Activated CD8-positive, alpha-beta T cell treated with anti-CD3 and anti-CD28 coated beads for 36 hours (primary cell): ENCODE results near the gene YWHAB. TPM values are rescaled to one million over a fixed set of nuclear protein-coding genes. Genes with fewer than 3 reads are reported as not detected.

Experiments
- ATAC-seq: fragments of 200-7000 bp; cut with Tn5 transposase; one replicate; pipeline ENCODE4 v1.10.0; 2021; ENCODE audit warnings: mild to moderate bottlenecking, moderate library complexity
- CTCF ChIA-PET: fragments of 350-600 bp; sonication (Branson Sonifier 250); formaldehyde crosslinking; loops from one replicate; lab custom pipeline; 2021; ENCODE audit warnings: antibody characterized with exemption; lab: Charles Lee
- POLR2A ChIA-PET: fragments of 350-600 bp; sonication (Branson Sonifier 250); formaldehyde crosslinking; loops from one replicate; lab custom pipeline; 2021; ENCODE audit warnings: antibody characterized with exemption; lab: Charles Lee
- DNase-seq: peaks from one replicate; pipeline ENCODE4 v3.0.0-alpha.2; 2020
- H3K27ac Mint-ChIP-seq: one replicate; pipeline ENCODE4 v1.8.0; 2021; ENCODE audit warnings: mild to moderate bottlenecking, mixed read lengths
- H3K27me3 Mint-ChIP-seq: one replicate; pipeline ENCODE4 v1.8.0; 2021; ENCODE audit warnings: mixed read lengths
- H3K36me3 Mint-ChIP-seq: one replicate; pipeline ENCODE4 v1.8.0; 2021; ENCODE audit warnings: low read depth, mixed read lengths
- H3K4me1 Mint-ChIP-seq: one replicate; pipeline ENCODE4 v1.8.0; 2021; ENCODE audit warnings: low read depth, mixed read lengths
- H3K4me3 Mint-ChIP-seq: one replicate; pipeline ENCODE4 v1.8.0; 2021; ENCODE audit warnings: mild to moderate bottlenecking, moderate library complexity, mixed read lengths
- H3K9me3 Mint-ChIP-seq: one replicate; pipeline ENCODE4 v1.8.0; 2021; ENCODE audit warnings: mixed read lengths
- CTCF ChIP-seq: fragments of 200-600 bp; IDR thresholded peaks from one replicate; pipeline ENCODE4 v1.8.0; 2022; ENCODE audit warnings: antibody characterized with exemption, mild to moderate bottlenecking
- intact Hi-C: fragments of 100-400 bp; cut with micrococcal nuclease; formaldehyde crosslinking; loops from one replicate; pipeline ENCODE4 v1.10.0; 2022
- total RNA-seq, 2 experiments: library from RNA; stranded (reverse); gene quantifications; one replicate each; pipeline ENCODE4 v1.2.3, GENCODE V29; 2021

YWHAB gene
- total RNA-seq, 2 experiments from 2014 or later, result 220 to 226 TPM

- Mint-ChIP-seq H3K36me3 (peaks cover 53% of the 10 kb centered on the region), H3K27ac (no peak overlapping the region), H3K4me3 (no peak overlapping the region), H3K9me3 (no peaks in the 10 kb centered on the region), H3K4me1 (peaks cover 2% of the 10 kb centered on the region), H3K27me3 (no peaks in the 10 kb centered on the region)
- DNase-seq, result no peak
- intact Hi-C loops, result no loop called here
- ATAC-seq, result no peak
- no peak for TF ChIP-seq CTCF
- CTCF ChIA-PET, result no interaction called here
- POLR2A ChIA-PET, result interaction anchor here (2.2 to 3.5 kb wide), 2 partner anchors 8 to 17 kb away, joined by 16 to 30 read pairs; partner anchors contain the start of gene TOMM34
These were observed 58.3 kb downstream of the YWHAB start for GRCh38 chr20:44943828-44944227.

DNA sequence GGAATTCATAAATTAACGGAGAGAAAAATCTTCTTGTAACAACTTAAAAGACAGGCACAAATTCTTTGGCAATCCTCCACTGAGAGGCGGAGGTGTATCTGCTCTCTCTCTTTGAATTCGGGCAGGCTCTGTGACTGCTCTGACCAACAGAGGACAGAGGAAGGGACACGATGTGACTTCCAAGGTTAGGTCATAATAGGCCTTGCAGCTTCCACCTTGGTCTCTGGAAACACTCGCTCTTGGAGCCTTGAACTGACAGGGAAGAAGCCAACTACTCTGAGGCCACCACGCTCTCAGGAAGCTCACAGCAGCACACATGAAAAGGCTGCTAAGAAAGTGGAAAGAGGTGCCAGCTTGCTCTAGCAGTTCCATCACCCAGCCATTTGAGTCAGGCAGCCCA, 59.8 kb downstream of the YWHAB start:
- Mint-ChIP-seq H3K27ac (no peak overlapping the region), H3K4me1 (peaks cover 2% of the 10 kb centered on the region), H3K27me3 (no peaks in the 10 kb centered on the region), H3K4me3 (no peak overlapping the region), H3K36me3 (peaks cover 61% of the 10 kb centered on the region), H3K9me3 (no peaks in the 10 kb centered on the region)
- ChIA-PET CTCF (no interaction called here), POLR2A (interaction anchor here (1.3 kb wide), 2 partner anchors 12 to 17 kb away, joined by 4 read pairs; no protein-coding TSS in a partner anchor)
- no peak for TF ChIP-seq CTCF
- no peak for ATAC-seq
- no peak for DNase-seq
- intact Hi-C loops, result no loop called here

- TF ChIP-seq CTCF, result no peak
- POLR2A ChIA-PET, result interaction anchor here (1.2 to 1.7 kb wide), 5 partner anchors 9 to 16 kb away, joined by 3 to 7 read pairs (median 4); partner anchors contain the start of gene TOMM34
- CTCF ChIA-PET, result interaction anchor here (0.9 to 1.5 kb wide), 2 partner anchors 13 kb away, joined by 3 to 4 read pairs; no protein-coding TSS in a partner anchor
- Mint-ChIP-seq H3K36me3 (peaks cover 65% of the 10 kb centered on the region), H3K27ac (no peak overlapping the region), H3K9me3 (no peaks in the 10 kb centered on the region), H3K4me1 (peaks cover 2% of the 10 kb centered on the region), H3K4me3 (no peak overlapping the region), H3K27me3 (no peaks in the 10 kb centered on the region)
- intact Hi-C loops, result no loop called here
- DNase-seq (no peak), ATAC-seq (no peak)
These were observed 60.9 kb downstream of the YWHAB start for GRCh38 chr20:44946271-44946852.

DNA sequence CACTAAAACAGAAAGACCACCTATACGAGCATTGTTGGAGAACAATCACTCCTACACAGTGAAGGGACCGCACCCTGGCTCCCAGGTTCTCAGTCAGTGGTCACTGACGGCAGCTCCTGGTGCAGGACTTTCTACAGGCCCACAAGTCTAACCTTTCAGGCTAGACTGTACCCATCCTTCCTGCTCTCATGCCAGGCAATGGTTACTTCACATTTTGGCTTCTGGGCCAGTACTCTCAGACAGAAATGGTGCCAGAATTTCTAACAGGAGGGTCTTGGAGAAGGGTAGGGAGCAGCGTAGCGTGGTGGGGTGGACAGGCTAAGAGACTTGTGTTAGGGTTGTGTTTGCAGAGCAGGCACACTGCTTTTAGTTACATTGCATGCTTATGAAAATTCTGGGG, 62.6 kb downstream of the YWHAB start:
- POLR2A ChIA-PET, result interaction anchor here (0.7 to 4.7 kb wide), 5 partner anchors 9 to 12 kb away, joined by 3 to 35 read pairs (median 4); partner anchors contain the start of gene TOMM34
- H3K4me3 Mint-ChIP-seq, result no peak overlapping the region
- ATAC-seq (no peak), DNase-seq (no peak)
- peaks cover 9% of the 10 kb centered on the region for H3K4me1 Mint-ChIP-seq
- no peaks in the 10 kb centered on the region for H3K9me3 Mint-ChIP-seq
- CTCF ChIA-PET, result interaction anchor here (1.0 to 1.7 kb wide), 3 partner anchors 63 to 149 kb away, joined by 3 to 6 read pairs (median 3); no protein-coding TSS in a partner anchor
- no peak for TF ChIP-seq CTCF
- intact Hi-C loops, result no loop called here
- H3K27me3 Mint-ChIP-seq, result no peaks in the 10 kb centered on the region
- H3K36me3 Mint-ChIP-seq, result peaks cover 69% of the 10 kb centered on the region
- H3K27ac Mint-ChIP-seq, result no peak overlapping the region

- CTCF ChIA-PET, result interaction anchor here (0.8 to 1.7 kb wide), 3 partner anchors 96 to 148 kb away, joined by 3 to 6 read pairs (median 3); no protein-coding TSS in a partner anchor
- intact Hi-C loops, result no loop called here
- Mint-ChIP-seq H3K27me3 (no peaks in the 10 kb centered on the region), H3K4me3 (no peak overlapping the region), H3K9me3 (no peaks in the 10 kb centered on the region), H3K27ac (no peak overlapping the region), H3K4me1 (peaks cover 12% of the 10 kb centered on the region), H3K36me3 (peaks cover 72% of the 10 kb centered on the region)
- TF ChIP-seq CTCF, result no peak
- no peak for ATAC-seq
- DNase-seq, result no peak
- POLR2A ChIA-PET, result interaction anchor here (1.1 to 4.7 kb wide), 3 partner anchors 9 to 12 kb away, joined by 3 to 35 read pairs (median 7); partner anchors contain the start of gene TOMM34
These were observed 63.0 kb downstream of the YWHAB start for GRCh38 chr20:44948513-44948912.
